H9 (cell line): Measurements from ENCODE around the gene STK25. TPM values are rescaled to one million over a fixed set of nuclear protein-coding genes. Genes with fewer than 3 reads are reported as not detected.

Experiments used
- DNase-seq: peaks from one replicate; pipeline ENCODE4 v3.0.0-alpha.2; 2017
- H2AFZ ChIP-seq: one replicate; pipeline ENCODE4 v1.6.1; 2013; ENCODE audit warnings: mild to moderate bottlenecking, low read length, control low read depth, moderate library complexity
- H2AK5ac ChIP-seq: 2 replicates; pipeline ENCODE4 v1.6.1; 2013; ENCODE audit warnings: low read length, control low read depth, mixed read lengths; ENCODE audit not compliant: insufficient read length
- H2BK120ac ChIP-seq: one replicate; pipeline ENCODE4 v1.6.1; 2013; ENCODE audit warnings: low read depth, mild to moderate bottlenecking, low read length, control low read depth, inconsistent platforms; ENCODE audit not compliant: poor library complexity, severe bottlenecking
- H2BK12ac ChIP-seq: 2 replicates; pipeline ENCODE4 v1.6.1; 2013; ENCODE audit warnings: low read length, control low read depth, mixed read lengths, low read depth; ENCODE audit not compliant: insufficient read length
- H2BK15ac ChIP-seq: 2 replicates; pipeline ENCODE4 v1.6.1; 2013; ENCODE audit warnings: low read depth, low read length, control low read depth
- H2BK20ac ChIP-seq: one replicate; pipeline ENCODE4 v1.6.1; 2013; ENCODE audit warnings: low read depth, mild to moderate bottlenecking, low read length, control low read depth, inconsistent platforms; ENCODE audit not compliant: poor library complexity, severe bottlenecking
- H2BK5ac ChIP-seq: 2 replicates; pipeline ENCODE4 v1.6.1; 2013; ENCODE audit warnings: low read length, control low read depth, mixed read lengths; ENCODE audit not compliant: insufficient read length
- H3K14ac ChIP-seq: 2 replicates; pipeline ENCODE4 v1.6.1; 2013; ENCODE audit warnings: low read length, control low read depth; ENCODE audit not compliant: insufficient read depth
- H3K18ac ChIP-seq: 2 replicates; pipeline ENCODE4 v1.6.1; 2013; ENCODE audit warnings: low read depth, mild to moderate bottlenecking, mixed read lengths, low read length, control low read depth; ENCODE audit not compliant: insufficient read length
- H3K23ac ChIP-seq: 2 replicates; pipeline ENCODE4 v1.6.1; 2013; ENCODE audit warnings: low read length, control low read depth, mixed read lengths, low read depth; ENCODE audit not compliant: insufficient read length
- H3K23me2 ChIP-seq: 2 replicates; pipeline ENCODE4 v1.6.1; 2013; ENCODE audit warnings: low read depth, mild to moderate bottlenecking, mixed read lengths, low read length, control low read depth; ENCODE audit not compliant: insufficient read length, poor library complexity, severe bottlenecking
- H3K27ac ChIP-seq: 2 replicates; pipeline ENCODE4 v1.5.1; 2013; ENCODE audit warnings: low read length, control low read depth, mixed read lengths, low read depth; ENCODE audit not compliant: insufficient read length
- H3K27me3 ChIP-seq: 2 replicates; pipeline ENCODE4 v1.6.1; 2013; ENCODE audit warnings: low read length, control low read depth, inconsistent platforms; ENCODE audit not compliant: insufficient read depth
- H3K4ac ChIP-seq: 2 replicates; pipeline ENCODE4 v1.6.1; 2013; ENCODE audit warnings: low read depth, mild to moderate bottlenecking, control low read depth, inconsistent platforms, low read length, moderate library complexity
- H3K4me1 ChIP-seq: 2 replicates; pipeline ENCODE4 v1.6.1; 2013; ENCODE audit warnings: low read length, control low read depth, inconsistent platforms; ENCODE audit not compliant: insufficient read depth
- H3K4me2 ChIP-seq: 2 replicates; pipeline ENCODE4 v1.6.1; 2013; ENCODE audit warnings: low read length, control low read depth, mixed read lengths; ENCODE audit not compliant: insufficient read length, insufficient read depth
- H3K56ac ChIP-seq: 2 replicates; pipeline ENCODE4 v1.6.1; 2013; ENCODE audit warnings: low read depth, mild to moderate bottlenecking, mixed read lengths, low read length, control low read depth; ENCODE audit not compliant: insufficient read length
- H3K79me1 ChIP-seq: 2 replicates; pipeline ENCODE4 v1.6.1; 2013; ENCODE audit warnings: low read depth, mild to moderate bottlenecking, moderate library complexity, low read length, control low read depth, inconsistent platforms; ENCODE audit not compliant: insufficient read depth, poor library complexity, severe bottlenecking
- H3K79me2 ChIP-seq: 2 replicates; pipeline ENCODE4 v1.6.1; 2013; ENCODE audit warnings: low read length, control low read depth, inconsistent platforms; ENCODE audit not compliant: insufficient read depth
- H3K9ac ChIP-seq: 2 replicates; pipeline ENCODE4 v1.6.1; 2013; ENCODE audit warnings: low read length, control low read depth, mixed read lengths; ENCODE audit not compliant: insufficient read length; ENCODE audit errors: extremely low read depth
- H3K9me3 ChIP-seq: one replicate; pipeline ENCODE4 v1.6.1; 2013; ENCODE audit warnings: low read depth, low read length, inconsistent platforms; ENCODE audit not compliant: control insufficient read depth
- H3T11ph ChIP-seq: one replicate; pipeline ENCODE4 v1.6.1; 2013; ENCODE audit warnings: mild to moderate bottlenecking, low read length, control low read depth, inconsistent platforms
- H4K20me1 ChIP-seq: one replicate; pipeline ENCODE4 v1.6.1; 2013; ENCODE audit not compliant: control insufficient read depth, insufficient read length, insufficient read depth
- H4K5ac ChIP-seq: 2 replicates; pipeline ENCODE4 v1.6.1; 2013; ENCODE audit warnings: low read depth, mild to moderate bottlenecking, mixed read lengths, low read length, control low read depth; ENCODE audit not compliant: insufficient read length
- H4K8ac ChIP-seq: replicated peaks from 2 replicates; pipeline ENCODE4 v1.6.1; 2013; ENCODE audit warnings: low read length, control low read depth, mixed read lengths, low read depth; ENCODE audit not compliant: insufficient read length
- H4K91ac ChIP-seq: 2 replicates; pipeline ENCODE4 v1.6.1; 2013; ENCODE audit warnings: low read depth, mild to moderate bottlenecking, moderate library complexity, mixed read lengths, low read length, control low read depth; ENCODE audit not compliant: insufficient read length
- H3K27ac Mint-ChIP-seq, 3 experiments: 2 replicates in 2 of 3; 3 replicates in 1 of 3; pipeline ENCODE4 v1.8.0; 2020 to 2021; ENCODE audit warnings: mixed read lengths in 3 of 3, mild to moderate bottlenecking in 1 of 3, moderate library complexity in 1 of 3
- H3K27me3 Mint-ChIP-seq: 2 replicates; pipeline ENCODE4 v1.8.0; 2021; ENCODE audit warnings: low read depth, mild to moderate bottlenecking, moderate library complexity, mixed read lengths
- H3K36me3 Mint-ChIP-seq, 3 experiments: 2 replicates in 2 of 3; 3 replicates in 1 of 3; pipeline ENCODE4 v1.8.0; 2020 to 2021; ENCODE audit warnings: low read depth in 3 of 3, mixed read lengths in 3 of 3; ENCODE audit not compliant: insufficient read depth in 1 of 3
- H3K4me1 Mint-ChIP-seq, 2 experiments: 2 replicates each; pipeline ENCODE4 v1.8.0; 2020; ENCODE audit warnings: mixed read lengths in 2 of 2
- H3K4me3 Mint-ChIP-seq, 2 experiments: 2 replicates in 1 of 2; 3 replicates in 1 of 2; pipeline ENCODE4 v1.8.0; 2020 to 2021; ENCODE audit warnings: mild to moderate bottlenecking in 2 of 2, mixed read lengths in 2 of 2, moderate library complexity in 1 of 2
- H3K9me3 Mint-ChIP-seq, 2 experiments: 2 replicates in 1 of 2; 3 replicates in 1 of 2; pipeline ENCODE4 v1.8.0; 2020; ENCODE audit warnings: mild to moderate bottlenecking in 2 of 2, mixed read lengths in 2 of 2, moderate library complexity in 1 of 2
- WGBS: extraction: QIAGEN DNeasy Blood & Tissue Kit; methylation state at CpG from one replicate; pipeline ENCODE4 v1.1.7; 2013; ENCODE audit warnings: missing lambda C conversion rate, low lambda C conversion rate, mixed read lengths; ENCODE audit not compliant: insufficient read length; ENCODE audit errors: extremely low coverage; 5-methylcytosine and 5-hydroxymethylcytosine counted together
- total RNA-seq: library from RNA; stranded (reverse); gene quantifications from 2 replicates; pipeline ENCODE4 v1.2.1, GENCODE V29; 2021
- TF ChIP-seq, protein P1 (sequence below): fragments of 200-600 bp; sonication (generic); conservative IDR thresholded peaks from 3 replicates; pipeline ENCODE4 v1.8.0; 2021; ENCODE audit warnings: antibody characterized with exemption, mild to moderate bottlenecking

Gene STK25
- total RNA-seq, 1 experiment from 2014 or later: 189 TPM

- no peak for DNase-seq
- Histone ChIP-seq H4K5ac (no peak overlapping the region), H3K9me3 (no peaks in the 10 kb centered on the region), H3K79me1 (no peaks in the 10 kb centered on the region), H3K27ac (no peak overlapping the region), H3K9ac (no peak overlapping the region), H2BK20ac (no peak overlapping the region), H2BK5ac (no peak overlapping the region), H2AK5ac (no peak overlapping the region), H3K79me2 (no peaks in the 10 kb centered on the region), H4K8ac (no peak overlapping the region), H2AFZ (no peak overlapping the region), H3K14ac (no peak overlapping the region), H3K56ac (no peak overlapping the region), H3K27me3 (no peaks in the 10 kb centered on the region), H3K18ac (no peak overlapping the region), H3K4me2 (no peak overlapping the region), H3K4ac (no peak overlapping the region), H2BK15ac (no peak overlapping the region), H2BK120ac (no peak overlapping the region), H3K4me1 (no peaks in the 10 kb centered on the region), H4K91ac (no peak overlapping the region), H2BK12ac (no peak overlapping the region), H3K23me2 (no peaks in the 10 kb centered on the region), H3T11ph (no peak overlapping the region), H3K23ac (no peak overlapping the region), H4K20me1 (peaks cover 6% of the 10 kb centered on the region)
- TF ChIP-seq, protein P1, sequence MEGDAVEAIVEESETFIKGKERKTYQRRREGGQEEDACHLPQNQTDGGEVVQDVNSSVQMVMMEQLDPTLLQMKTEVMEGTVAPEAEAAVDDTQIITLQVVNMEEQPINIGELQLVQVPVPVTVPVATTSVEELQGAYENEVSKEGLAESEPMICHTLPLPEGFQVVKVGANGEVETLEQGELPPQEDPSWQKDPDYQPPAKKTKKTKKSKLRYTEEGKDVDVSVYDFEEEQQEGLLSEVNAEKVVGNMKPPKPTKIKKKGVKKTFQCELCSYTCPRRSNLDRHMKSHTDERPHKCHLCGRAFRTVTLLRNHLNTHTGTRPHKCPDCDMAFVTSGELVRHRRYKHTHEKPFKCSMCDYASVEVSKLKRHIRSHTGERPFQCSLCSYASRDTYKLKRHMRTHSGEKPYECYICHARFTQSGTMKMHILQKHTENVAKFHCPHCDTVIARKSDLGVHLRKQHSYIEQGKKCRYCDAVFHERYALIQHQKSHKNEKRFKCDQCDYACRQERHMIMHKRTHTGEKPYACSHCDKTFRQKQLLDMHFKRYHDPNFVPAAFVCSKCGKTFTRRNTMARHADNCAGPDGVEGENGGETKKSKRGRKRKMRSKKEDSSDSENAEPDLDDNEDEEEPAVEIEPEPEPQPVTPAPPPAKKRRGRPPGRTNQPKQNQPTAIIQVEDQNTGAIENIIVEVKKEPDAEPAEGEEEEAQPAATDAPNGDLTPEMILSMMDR: 0 out of 3 replicates have a peak, but pooled peaks have one; percentile 14
- Mint-ChIP-seq H3K4me3 (no peak overlapping the region), H3K27me3 (peaks cover 2% of the 10 kb centered on the region), H3K4me1 (no peaks in the 10 kb centered on the region; a peak in 1 of 4 replicates), H3K9me3 (no peaks in the 10 kb centered on the region), H3K36me3 (peaks cover 0 to 8% (median 2%) of the 10 kb centered on the region in 3 experiments; a peak in 3 of 7 replicates), H3K27ac (no peak overlapping the region)
- no CpG with 5 or more reads among the region's 1 CpG for WGBS
Measured at GRCh38 chr2:241481687-241482086, 26.7 kb downstream of the STK25 start.
